Measurements from ENCODE around the gene PNPLA2.
A peak's percentile ranks its signal among the peaks of the same experiment; 100 is the strongest.

The PNPLA2 gene

DNA sequence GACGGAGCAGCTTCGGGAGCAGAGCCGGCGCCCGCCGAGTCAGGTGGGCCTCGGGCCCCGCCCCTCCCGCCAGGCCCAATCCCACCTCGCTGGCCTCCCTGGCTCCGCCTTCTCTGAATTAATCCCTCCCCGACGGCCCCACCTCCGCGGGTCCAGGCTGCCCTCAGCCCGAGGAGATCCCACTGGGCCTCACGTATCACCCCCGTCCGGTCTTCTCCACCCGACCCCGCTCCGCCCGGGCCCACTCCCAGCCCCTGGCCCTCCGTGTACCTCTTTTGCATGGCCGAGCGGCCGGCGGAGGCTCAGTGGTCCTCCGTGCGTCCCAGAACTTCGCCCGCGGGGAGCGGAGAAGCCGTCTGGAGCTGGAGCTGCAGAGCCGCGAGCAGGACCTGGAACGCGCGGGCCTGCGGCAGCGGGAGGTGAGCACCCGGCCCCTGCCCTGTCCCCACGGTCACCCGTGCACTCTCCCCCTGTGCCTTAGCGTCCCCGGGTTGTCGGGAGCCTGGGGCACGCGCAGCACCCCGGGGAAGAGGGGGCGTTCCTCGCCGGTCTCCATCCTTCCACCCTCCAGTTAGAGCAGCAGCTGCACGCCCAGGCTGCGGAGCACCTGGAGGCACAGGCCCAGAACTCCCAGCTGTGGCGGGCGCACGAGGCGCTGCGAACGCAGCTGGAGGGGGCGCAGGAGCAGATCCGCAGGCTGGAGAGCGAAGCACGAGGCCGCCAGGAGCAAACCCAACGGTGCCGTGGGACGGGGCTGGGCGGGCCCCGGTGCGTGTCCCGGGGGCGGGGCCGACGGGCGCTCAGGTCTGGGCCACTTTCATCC, 11.8 kb downstream of the PNPLA2 start:
- FAIRE-seq (no peak), DNase-seq (ENCODE audit: low spot score) (no peak)

DNA sequence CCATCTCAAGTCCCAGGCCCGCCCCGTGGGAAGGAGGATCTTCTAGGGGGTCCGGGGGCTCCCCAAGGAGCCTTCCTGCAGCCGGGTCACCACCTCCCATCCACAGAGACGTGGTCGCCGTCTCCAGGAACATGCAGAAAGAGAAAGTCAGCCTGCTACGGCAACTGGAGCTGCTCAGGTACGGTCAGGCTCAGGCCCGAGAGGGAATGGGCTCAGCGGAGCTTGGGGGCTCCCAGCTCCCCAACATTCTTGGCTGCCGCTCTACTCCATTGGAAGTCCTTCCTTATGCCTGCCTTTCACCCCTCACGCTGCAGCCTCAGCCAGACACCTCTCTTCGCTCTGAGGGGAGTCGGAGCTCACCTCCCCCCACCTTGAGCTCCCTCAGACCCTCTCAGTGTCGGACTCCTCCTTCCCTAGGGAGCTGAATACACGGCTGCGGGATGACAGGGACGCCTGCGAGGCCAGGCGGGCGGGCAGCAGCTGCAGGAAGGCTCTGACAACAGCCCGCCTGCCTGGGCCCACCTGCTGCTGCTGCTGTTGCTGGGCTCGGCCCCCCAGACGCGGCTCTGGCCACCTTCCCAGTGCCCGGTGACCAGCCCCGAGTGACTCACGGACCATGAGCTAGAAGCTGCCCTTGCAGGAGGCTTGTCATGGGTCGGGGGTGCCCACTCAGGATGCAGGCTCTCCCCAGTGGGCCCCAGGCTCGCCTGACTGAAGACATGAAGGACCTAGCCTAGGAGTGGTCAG, 12.6 kb downstream of the PNPLA2 start:
- FAIRE-seq (no peak), DNase-seq (ENCODE audit: low spot score) (no peak)

DNA sequence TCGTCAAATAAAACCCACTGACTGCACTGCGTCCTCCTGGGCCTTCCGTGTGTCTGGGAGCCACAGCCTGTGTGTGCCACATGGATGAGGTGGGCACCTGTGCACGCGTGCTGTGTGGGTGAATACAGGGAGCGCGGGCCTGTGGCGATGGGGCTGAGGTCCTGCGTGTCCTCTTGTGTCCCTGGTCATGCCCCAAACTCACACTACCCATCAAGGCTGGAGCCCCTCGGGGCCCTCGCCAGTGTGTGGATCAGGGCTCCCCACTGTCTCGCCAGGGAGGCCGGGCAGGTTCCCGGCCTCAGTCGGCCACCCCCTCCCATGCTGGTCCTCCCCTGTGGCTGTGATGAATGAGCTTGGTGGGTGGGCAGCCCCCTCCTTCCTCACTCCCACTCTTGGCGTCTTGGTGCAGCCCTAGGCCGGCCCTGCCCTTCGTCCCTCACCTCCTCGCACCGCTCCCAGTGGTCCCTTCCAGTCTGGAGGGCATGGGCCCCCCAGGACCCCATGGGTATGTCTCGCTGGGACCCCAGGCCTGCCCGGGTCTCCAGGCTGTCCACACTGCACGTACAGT, 13.3 kb downstream of the PNPLA2 start:
- DNase-seq (ENCODE audit: low spot score): no peak
- no peak for FAIRE-seq

DNA sequence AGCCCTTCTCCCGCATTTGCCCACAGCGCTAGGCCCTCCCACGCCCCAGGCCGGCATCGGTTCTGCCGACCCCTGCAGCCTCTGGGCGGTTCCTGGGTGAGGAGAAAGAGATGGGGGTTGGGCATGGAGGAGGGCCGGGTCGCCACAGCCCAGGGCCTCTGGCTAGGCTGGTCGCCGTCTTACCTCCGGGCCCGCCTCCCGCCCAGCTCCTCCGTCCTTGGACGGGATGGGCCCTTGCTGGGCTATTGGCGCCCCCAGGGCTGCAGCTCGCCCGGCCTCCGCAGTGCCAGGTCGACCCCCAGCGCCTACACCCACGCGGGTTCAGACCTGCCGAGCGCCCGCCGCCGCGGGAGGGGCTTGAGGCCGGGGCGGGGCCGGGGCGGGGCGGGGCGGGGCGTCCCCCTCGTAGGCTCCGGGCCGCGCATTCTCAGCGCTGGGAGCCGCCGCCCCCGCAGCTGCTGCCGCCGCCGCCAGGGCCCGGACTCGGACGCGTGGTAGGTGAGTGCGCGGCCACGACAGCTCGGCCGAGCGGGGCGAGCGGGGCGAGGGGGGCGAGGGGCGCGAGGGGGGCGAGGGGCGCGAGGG, 13.9 kb downstream of the PNPLA2 start, which contains the start of gene CD151:
Gene CD151, plus strand, starts transcription at position 424 of the 585 bp plus-strand sequence. CDS start 3,118 bp downstream, outside the sequence.
- no peak for FAIRE-seq
- peak; percentile 74 for DNase-seq (ENCODE audit: low spot score)

DNA sequence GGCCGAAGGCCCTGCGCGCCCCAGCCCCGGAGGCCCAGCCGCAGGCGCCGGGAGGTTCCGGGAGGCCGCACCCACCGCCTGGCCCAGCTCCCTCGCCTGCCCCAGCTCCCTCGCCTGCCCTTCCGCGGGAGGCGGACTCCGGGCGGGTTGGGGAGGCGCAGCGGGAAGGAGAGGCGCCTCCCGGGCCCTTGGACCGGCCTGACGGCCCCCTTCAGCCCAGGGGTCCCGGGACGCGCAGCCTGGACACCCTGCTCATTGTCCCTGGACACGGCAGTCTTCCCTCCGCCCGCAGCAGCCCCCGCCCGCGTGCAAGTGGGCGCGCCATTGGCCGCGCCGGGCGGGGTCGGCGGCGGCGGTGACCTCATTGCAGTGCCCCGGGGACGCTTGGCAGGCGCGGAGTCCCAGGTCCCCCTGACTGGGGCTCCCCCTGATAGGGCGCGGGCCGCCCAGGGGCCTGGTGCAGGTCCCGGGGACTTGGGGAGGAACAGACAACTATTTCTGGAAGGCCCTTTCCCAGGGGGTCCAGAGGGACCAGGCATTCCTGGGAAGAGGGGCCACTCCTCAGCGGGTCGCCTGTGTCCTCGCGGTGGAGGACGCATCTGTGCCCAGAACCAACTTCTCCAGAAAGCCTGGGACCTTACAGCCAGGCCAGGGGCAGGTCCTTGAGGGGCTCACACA, 14.5 kb downstream of the PNPLA2 start:
- DNase-seq (ENCODE audit: low spot score) (peak; percentile 39), FAIRE-seq (no peak)

DNA sequence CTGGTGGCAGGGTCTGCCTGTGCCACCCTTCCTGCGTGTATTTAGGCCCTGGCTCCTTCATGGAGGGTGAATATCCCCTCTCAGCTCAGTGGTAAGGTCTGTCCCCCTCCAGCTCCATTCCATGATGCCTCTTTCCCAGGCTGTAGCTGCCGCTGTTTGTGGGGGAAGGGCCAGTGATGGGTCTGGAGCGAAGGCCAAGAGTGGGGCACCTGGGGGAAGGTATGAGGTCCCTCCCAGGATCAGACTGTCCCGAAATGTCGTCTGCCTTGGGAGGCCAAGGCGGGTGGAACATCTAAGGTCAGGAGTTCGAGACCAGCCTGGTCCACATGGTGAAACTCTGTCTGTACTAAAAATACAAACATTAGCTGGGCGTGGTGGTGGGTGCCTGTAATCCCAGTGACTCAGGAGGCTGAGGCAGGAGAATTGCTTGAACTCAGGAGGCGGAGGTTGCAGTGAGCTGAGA, 15.2 kb downstream of the PNPLA2 start:
- DNase-seq (ENCODE audit: low spot score) (no peak), FAIRE-seq (no peak)

DNA sequence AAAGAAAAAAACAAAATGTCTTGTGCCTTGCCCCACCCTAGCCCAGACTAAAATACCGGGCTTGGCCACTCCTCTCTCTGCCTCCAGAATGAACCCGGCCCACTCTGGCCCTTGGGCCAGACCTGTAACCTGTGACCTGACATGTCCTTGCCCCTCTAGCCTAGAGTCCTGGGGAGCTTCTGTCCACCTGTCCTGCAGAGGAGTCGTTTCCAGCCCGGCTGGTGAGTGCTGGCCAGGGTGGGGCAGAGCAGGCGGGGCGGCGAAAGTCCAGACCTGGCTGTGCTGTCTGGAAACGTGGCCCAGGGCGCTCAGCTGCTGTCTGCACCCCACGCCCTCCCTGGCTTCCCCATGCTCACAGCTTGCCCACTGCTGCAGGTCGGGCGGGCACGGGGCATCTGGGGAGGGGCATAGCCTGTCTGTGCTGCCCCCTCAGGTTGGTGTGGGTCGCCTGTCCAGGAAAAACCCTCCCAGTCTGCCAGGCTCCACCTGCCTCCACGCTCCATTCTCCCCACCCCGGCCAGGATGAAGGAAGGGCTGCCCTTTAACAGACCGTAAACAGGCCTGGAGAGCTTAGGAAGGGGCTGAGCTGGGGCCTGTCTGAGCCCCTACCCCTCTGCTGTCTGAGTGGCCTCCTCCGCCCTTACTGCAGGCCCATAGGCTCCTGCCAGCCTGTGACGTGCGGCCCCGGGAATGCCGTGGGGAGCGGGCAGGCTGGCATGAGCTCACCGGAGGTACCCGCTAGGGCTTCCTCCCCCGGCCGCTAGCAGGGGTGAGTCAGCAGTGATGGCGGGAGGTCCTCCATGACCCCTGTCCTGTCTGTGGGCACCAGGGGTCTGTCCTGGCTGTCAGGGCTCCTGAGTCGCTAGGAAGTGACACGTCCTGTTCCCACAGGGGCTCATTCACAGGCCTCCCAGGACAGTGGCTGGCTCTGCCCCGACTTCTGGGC, 15.9 kb downstream of the PNPLA2 start:
- peak; percentile 80 for DNase-seq (ENCODE audit: low spot score)
- FAIRE-seq: peak; percentile 50

DNA sequence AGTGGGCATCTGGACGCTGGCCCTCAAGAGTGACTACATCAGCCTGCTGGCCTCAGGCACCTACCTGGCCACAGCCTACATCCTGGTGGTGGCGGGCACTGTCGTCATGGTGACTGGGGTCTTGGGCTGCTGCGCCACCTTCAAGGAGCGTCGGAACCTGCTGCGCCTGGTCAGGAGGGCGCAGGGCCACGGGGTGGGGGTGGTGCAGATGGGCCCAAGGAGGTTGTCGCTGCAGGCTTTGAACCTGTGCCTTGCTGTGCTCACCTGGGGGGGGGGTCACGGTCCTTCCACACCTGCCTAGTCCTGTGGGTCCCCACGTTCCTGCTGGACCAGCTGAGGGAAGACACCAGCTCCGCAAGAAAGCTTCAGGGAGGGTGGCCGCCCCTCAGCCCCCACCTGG, 17.6 kb downstream of the PNPLA2 start:
- DNase-seq (ENCODE audit: low spot score): no peak

DNA sequence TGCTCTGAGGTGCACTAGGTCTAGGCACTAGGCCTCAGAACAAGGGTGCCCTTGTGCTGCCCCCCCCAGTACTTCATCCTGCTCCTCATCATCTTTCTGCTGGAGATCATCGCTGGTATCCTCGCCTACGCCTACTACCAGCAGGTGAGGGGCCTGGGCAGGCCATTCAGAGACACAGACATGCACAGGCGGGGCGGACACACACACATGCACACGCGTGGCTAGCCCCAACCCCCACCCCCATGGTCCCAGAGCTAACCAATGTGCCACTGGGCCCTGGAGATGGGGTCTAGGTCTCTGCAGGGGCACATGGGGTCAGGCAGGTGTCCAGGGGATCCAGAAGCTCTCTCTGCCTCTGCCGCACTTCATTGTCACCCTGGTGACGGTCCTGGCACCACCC, 18.0 kb downstream of the PNPLA2 start:
- no peak for DNase-seq (ENCODE audit: low spot score)
- FAIRE-seq: no peak

More for the DNA sequence above, 17.6 kb downstream of the PNPLA2 start:
- FAIRE-seq: no peak

DNA sequence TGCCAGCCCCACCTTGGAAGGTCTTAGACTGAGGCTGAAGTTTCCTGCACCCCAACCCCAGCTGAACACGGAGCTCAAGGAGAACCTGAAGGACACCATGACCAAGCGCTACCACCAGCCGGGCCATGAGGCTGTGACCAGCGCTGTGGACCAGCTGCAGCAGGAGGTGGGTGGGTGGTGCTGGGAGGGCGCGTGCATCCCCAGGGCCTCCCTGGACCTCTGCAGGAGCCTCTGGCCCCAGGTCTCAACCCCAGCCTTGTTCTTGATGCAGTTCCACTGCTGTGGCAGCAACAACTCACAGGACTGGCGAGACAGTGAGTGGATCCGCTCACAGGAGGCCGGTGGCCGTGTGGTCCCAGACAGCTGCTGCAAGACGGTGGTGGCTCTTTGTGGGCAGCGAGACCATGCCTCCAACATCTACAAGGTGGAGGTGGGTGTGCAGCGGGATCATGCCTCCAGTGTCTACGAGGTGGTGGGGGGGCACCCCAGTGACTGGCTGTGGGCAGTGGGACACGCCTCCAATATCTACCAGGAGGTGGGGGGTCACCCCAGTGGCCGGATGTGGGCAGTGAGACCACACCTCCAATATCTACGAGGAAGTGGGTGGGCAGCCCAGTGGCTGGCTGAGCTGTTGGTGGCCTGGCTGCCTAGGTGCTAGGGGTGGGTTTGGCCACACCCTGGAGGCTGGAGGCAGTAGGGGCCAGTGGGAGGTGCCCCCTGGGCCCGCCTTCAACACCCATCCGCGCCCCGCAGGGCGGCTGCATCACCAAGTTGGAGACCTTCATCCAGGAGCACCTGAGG, 18.7 kb downstream of the PNPLA2 start:
- FAIRE-seq: no peak
- no peak for DNase-seq (ENCODE audit: low spot score)

DNA sequence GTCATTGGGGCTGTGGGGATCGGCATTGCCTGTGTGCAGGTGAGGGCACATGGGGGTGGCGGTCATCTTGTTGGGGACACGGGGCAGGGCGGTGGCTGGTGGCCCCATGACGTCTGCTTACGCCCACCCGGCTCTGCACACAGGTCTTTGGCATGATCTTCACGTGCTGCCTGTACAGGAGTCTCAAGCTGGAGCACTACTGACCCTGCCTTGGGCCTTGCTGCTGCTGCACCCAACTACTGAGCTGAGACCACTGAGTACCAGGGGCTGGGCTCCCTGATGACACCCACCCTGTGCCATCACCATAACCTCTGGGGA, 19.2 kb downstream of the PNPLA2 start:
- no peak for DNase-seq (ENCODE audit: low spot score)
- FAIRE-seq: no peak

DNA sequence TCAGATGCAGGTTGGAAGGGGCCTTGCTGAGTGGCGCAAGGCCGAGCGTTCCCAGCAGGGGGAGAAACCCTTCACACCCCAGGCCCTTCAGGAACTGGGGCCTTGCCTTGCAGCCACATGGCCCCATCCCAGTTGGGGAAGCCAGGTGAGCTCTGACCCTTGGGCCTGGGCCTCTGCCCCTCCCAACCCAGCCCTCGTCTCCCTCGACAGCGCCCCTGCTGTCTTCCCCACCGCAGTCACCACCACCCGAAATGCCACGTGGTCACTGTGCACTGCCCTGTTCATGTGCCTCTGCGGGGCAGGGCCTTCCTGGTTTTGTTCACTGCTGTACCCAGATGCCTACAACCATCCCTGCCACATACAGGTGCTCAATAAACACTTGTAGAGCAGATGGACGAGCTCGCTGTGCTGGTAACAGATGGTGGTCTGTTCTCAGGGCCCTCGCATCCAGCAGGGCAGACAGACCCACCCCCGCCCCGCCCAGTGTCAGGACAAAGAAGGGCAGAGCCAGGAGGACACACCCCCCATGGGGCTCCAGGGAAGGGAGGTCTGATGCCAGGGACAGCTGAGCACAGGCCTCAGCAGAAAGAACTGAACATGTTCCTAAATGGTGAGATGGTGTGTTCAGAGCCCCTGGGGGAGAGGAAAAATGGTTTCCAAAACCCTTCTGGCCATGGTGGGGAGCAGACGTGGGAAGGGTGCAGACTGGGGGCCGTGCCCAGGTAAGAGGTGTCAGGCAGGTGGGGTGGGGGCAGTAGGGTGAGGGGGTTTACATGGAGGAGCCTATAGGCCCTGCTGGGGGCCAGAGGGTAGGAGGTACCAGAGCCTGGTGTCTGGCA, 19.9 kb downstream of the PNPLA2 start:
- FAIRE-seq (no peak), DNase-seq (ENCODE audit: low spot score) (no peak)

DNA sequence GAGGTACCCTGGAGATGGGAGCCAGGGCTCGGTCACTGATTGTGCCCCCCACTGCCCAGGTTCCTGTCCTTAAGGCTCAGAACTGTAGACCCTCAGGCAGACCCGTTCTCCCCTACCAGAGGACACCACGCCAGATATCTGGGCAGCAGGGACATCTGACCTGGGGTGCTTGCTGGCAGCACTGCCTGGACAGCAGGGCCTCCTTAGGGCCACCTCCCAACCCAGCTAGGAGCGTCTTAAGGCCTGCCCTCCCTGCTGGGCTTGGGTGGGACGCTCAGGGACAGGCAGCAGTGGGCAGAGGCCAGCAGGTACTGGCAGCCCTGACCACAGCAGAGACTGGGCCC, 20.5 kb downstream of the PNPLA2 start:
- no peak for DNase-seq (ENCODE audit: low spot score)
- no peak for FAIRE-seq

DNA sequence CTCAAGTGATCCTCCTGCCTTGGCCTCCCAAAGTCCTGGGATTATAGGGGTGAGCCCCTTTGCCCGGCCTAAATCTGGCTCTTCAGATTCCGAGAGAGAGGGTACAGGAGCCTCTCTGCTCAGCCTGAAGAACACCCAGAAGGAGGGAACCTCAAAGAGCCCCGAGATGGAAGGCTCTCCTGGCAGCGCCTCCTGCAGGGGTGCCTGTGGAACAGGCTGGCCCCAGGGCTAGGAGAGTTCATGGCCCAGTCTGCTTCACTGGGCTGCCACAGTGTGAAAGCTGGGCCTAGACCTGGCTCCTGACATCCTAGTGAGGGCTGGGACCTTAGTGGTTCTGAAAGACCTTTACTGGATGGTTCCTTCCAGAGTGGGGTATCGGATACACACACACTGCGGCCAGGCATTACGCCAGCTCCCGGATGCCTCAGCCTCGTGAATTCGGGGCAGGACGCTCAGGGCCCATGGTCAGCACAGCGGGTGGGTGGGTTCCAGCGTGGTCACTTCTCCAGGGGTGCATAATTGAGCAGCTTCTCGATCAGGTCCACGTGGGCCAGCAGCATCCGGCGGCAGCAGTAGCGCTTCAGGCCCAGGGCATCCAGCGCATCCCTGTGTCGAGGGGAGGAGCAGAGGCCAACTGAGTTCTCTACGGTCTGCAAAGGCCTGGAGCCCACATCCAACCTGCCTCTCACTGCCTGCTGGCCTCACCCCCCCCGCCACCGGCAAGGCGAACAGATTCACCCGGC, 21.3 kb downstream of the PNPLA2 start:
- DNase-seq (ENCODE audit: low spot score): no peak
- FAIRE-seq: no peak

DNA sequence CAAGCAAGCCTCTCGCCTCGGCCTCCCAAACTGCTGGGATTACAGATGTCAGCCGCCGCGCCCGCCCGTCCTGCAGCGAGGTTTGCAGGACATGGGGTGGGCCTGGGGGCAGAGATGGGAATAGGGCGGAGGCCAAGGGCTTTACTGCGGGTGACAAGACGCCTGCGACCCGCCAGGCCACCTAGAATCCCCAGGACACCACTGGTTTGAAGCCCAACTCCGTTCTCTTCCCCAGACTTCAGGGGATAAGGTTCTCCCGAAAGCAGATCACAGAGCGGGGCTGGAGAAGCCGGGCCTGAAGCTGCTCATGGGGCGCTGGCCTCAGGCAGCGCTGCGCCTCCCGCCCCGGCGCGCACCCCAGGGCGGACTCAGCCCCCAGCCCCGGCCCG, 23.3 kb downstream of the PNPLA2 start:
- FAIRE-seq (no peak), DNase-seq (ENCODE audit: low spot score) (no peak)

DNA sequence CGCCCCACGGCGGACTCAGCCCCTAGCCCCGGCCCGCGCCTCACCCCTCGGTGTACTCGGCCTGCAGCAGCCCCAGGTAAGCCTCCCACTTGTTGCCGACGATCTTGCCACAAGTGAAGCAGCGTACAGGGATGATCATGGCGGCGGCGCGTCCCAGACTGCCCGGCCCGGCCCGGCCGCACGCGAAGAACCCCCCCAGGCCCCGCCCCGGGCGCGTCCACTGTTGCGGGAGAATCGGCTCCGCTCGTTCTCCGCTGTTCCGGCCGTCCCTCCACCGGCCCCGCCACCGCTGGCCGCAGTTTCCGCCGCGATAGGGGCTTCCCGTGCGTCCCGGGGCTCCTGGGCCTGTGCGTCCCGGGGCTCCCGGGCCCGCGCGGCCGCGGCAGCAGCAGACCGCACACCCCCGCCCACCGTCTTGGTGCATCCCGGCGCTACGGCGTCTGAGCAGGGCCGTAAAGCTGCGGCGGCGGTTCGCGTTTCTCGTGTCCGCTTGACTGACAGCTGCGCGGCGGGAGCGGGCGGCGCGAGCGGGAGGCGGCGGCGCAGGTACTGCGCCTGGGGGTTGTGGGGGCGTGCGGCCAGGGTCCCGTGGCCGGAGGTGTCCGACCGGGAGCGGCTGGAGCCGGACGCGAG, 23.8 kb downstream of the PNPLA2 start, which contains the start of the genes POLR2L and TSPAN4:
Gene POLR2L, minus strand, starts transcription at position 160 of the 633 bp plus-strand sequence. Its CDS starts 21 bp downstream, at position 139.
Gene TSPAN4, plus strand, starts transcription at position 483 of the 633 bp plus-strand sequence. CDS start 7,453 bp downstream, outside the sequence.
- DNase-seq (ENCODE audit: low spot score): peak; percentile 74
- no peak for FAIRE-seq

DNA sequence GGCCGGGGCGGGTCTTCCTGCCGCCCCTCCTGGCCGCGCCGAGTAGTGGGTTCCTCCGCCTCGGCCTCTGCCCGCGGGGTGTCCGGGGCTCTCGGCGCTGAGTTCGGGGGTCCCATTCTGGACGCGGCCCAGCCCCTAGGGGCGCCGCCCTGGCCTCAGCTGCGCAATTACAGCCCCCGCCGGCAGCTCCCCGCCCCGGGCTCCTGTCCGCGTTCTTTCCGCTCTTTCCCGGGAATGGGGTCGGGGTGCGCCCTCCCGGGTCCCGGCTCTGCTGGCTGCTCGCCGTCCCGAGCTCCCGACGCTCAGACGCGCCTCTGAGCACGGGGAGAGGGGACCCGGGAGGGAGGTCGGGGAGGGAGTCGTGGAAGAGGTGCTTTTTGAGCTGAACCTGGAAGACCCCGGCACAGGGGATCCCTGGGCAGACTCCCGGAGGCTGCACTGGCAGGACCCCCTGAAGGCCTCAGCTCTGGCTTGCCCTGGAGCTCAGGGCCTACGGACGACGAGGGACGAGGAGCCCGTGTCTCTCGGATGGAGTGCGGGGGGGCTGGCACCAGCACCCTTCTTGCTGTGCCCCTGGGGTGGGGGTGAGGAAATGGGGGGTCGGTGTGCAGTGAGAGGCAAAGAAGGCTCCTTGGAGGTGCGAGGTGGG, 24.5 kb downstream of the PNPLA2 start:
- no peak for DNase-seq (ENCODE audit: low spot score)
- no peak for FAIRE-seq

All from urothelium cell line (cell line).